SIG-M5 (cell line): ENCODE data around the gene LRP3.

Experiments used
- DNase-seq: peaks from one replicate; lab custom pipeline; 2025; lab: John Stamatoyannopoulos, UW

Gene LRP3

DNA sequence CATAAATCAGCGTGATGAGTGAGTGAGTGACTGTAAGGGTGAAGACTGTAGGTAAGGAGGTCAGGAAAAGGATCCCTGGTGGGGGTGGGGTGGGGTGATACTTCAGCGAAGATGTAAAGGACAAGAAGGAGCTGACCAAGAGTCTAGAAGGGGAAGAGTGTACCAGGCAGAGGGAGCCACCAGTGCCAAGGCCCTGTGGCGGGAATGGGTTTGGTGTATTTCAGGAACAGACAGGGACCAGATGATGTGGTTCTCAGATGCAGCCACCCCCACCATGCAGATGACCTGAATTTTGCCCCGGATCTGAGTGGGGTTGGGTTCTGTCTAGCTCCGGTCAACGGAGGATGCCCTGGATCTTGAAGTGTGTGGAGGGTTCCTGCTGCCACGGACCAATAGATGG lies 61.7 kb downstream of the LRP3 start:
- no peak for DNase-seq

DNA sequence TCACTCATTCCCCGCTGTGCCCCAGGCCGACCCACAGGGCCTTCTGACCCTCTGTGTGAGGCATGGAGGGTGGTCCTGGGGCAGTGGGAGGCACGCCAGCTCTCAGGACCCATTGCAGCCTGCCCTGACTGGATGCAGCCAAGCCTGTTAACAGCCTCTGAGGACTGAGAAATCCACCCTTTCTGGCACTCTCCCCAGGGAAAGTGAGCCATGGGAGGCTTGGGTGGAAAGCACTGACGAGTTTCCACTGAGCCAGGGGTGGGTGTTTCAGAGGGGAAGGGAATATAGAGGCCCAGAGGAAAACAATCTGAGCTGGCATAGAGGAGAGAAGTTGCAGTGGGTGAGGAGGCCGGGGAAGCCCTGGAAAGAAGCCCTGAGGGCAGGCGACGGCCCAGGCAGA lies 62.1 kb downstream of the LRP3 start:
- no peak for DNase-seq

DNA sequence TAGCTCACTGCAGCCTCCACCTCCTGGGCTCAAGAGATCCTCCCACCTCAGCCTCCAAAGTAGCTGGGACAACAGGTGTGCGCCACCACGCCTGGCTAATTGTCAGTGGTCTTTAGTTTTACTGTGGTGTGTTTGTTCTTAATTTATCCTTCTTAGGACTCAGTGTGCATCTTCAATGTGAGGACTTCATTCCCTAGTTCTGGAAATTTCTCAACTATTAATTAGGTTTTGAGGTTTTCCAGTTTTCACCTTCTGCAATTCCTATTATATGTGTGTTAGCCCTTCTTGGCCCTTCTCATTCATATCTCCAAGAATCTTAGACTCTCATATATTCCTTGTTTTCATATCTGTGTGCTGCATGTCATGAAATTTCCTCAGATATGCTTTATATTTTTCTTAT lies 63.7 kb downstream of the LRP3 start:
- no peak for DNase-seq
